WTC11 (cell line): ENCODE data around the gene TCF7. TPM values are rescaled to one million over a fixed set of nuclear protein-coding genes. Genes with fewer than 3 reads are reported as not detected.

Experiments
- ATAC-seq: fragments of 200-7000 bp; cut with Tn5 transposase; 2 replicates; pipeline ENCODE4 v1.10.0; 2021; ENCODE audit warnings: mild to moderate bottlenecking, moderate library complexity
- CTCF ChIA-PET: fragments of 300-600 bp; sonication (Branson Sonifier 250); formaldehyde crosslinking; loops from one replicate; lab custom pipeline; 2021; ENCODE audit warnings: antibody characterized with exemption; lab: Charles Lee
- POLR2A ChIA-PET: fragments of 350-600 bp; sonication (Branson Sonifier 250); formaldehyde crosslinking; loops from one replicate; lab custom pipeline; 2021; ENCODE audit warnings: antibody characterized with exemption; lab: Charles Lee
- DNase-seq: peaks from one replicate; pipeline ENCODE4 v3.0.0; 2021; ENCODE audit warnings: low spot score
- H3K27ac Mint-ChIP-seq: 2 replicates; pipeline ENCODE4 v1.8.0; 2021; ENCODE audit warnings: mixed read lengths
- H3K27me3 Mint-ChIP-seq: 2 replicates; pipeline ENCODE4 v1.8.0; 2021; ENCODE audit warnings: low read depth, mild to moderate bottlenecking, moderate library complexity, mixed read lengths
- H3K36me3 Mint-ChIP-seq: 2 replicates; pipeline ENCODE4 v1.8.0; 2021; ENCODE audit warnings: mixed read lengths
- H3K4me1 Mint-ChIP-seq: 2 replicates; pipeline ENCODE4 v1.8.0; 2022; ENCODE audit warnings: mixed read lengths
- H3K4me3 Mint-ChIP-seq: 2 replicates; pipeline ENCODE4 v1.8.0; 2021; ENCODE audit warnings: mild to moderate bottlenecking, moderate library complexity, mixed read lengths
- H3K9me3 Mint-ChIP-seq: 2 replicates; pipeline ENCODE4 v1.8.0; 2021; ENCODE audit warnings: mixed read lengths
- NFYB ChIP-seq: sonication (generic); formaldehyde crosslinking; conservative IDR thresholded peaks from 2 replicates; pipeline ENCODE4 v1.8.0; 2022; ENCODE audit warnings: low read depth, missing genetic modification reagents
- NR3C1 ChIP-seq: sonication (generic); formaldehyde crosslinking; conservative IDR thresholded peaks from 2 replicates; pipeline ENCODE4 v1.8.1; 2023; ENCODE audit warnings: low read depth, mild to moderate bottlenecking, missing genetic modification reagents
- TEAD4 ChIP-seq: sonication (generic); formaldehyde crosslinking; IDR thresholded peaks from 2 replicates; pipeline ENCODE4 v1.8.0; 2022; ENCODE audit warnings: mild to moderate bottlenecking, missing genetic modification reagents
- ZNF138 ChIP-seq: sonication (generic); formaldehyde crosslinking; conservative IDR thresholded peaks from 2 replicates; pipeline ENCODE4 v1.8.1; 2022; ENCODE audit warnings: mild to moderate bottlenecking, moderate library complexity, missing genetic modification reagents
- ZNF396 ChIP-seq: fragments of 250-450 bp; sonication (Bioruptor Pico); IDR thresholded peaks from 2 replicates; pipeline ENCODE4 v1.8.0; 2021; ENCODE audit warnings: mild to moderate bottlenecking, moderate library complexity, borderline replicate concordance
- total RNA-seq: library from RNA; stranded (reverse); gene quantifications from 3 replicates; pipeline ENCODE4 v1.2.3, GENCODE V29; 2021
- TF ChIP-seq, protein P1 (sequence below): fragments of 250-450 bp; sonication (Bioruptor Pico); conservative IDR thresholded peaks from 2 replicates; pipeline ENCODE4 v1.9.0; 2021; ENCODE audit warnings: mild to moderate bottlenecking
- TF ChIP-seq, protein P2 (sequence below): sonication (generic); formaldehyde crosslinking; IDR thresholded peaks from 2 replicates; pipeline ENCODE4 v1.8.0; 2023; ENCODE audit warnings: missing genetic modification reagents
- TF ChIP-seq, protein P3 (sequence below): sonication (generic); formaldehyde crosslinking; IDR thresholded peaks from 2 replicates; pipeline ENCODE4 v1.8.1; 2022; ENCODE audit warnings: mild to moderate bottlenecking, missing genetic modification reagents, moderate library complexity, borderline replicate concordance

The TCF7 gene
- total RNA-seq, 1 experiment from 2014 or later, result 11.3 TPM

DNA sequence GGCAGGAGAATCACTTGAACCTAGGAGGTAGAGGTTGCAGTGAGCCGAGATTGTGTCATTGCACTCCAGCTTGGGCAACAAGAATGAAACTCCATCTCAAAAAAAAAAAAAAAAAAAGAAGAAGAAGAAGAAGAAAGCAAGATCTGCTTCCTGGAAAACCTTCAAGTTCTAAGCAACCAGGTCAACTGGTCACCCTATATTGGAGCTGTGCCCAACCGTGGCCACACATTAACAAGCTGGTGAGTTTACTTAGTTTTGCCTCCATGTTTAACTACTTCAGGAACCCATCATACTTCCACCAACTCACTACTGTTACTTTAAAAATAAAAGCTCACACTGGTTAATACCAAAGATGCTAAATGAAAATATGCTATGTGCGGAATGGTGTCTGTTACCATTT is 74.5 kb downstream of the TCF7 start:
- DNase-seq (no peak), ATAC-seq (no peak)
- H3K27me3 Mint-ChIP-seq, result no peaks in the 10 kb centered on the region; the same call in 1 of the 2 replicates
- no peaks in the 10 kb centered on the region for H3K9me3 Mint-ChIP-seq
- H3K27ac Mint-ChIP-seq, result no peak overlapping the region
- POLR2A ChIA-PET, result interaction anchor here (0.6 to 0.7 kb wide), 3 partner anchors 12 to 628 kb away, joined by 3 to 4 read pairs (median 3); no protein-coding TSS in a partner anchor
- no peaks in the 10 kb centered on the region for H3K4me1 Mint-ChIP-seq
- no peak overlapping the region for H3K4me3 Mint-ChIP-seq
- H3K36me3 Mint-ChIP-seq, result no peaks in the 10 kb centered on the region
- TF ChIP-seq TEAD4 (CRISPR knock-in tag) (no peak), NFYB (CRISPR knock-in tag) (no peak), ZNF396 (no peak), ZNF138 (CRISPR knock-in tag) (no peak), NR3C1 (CRISPR knock-in tag) (no peak)
- TF ChIP-seq, protein P1, sequence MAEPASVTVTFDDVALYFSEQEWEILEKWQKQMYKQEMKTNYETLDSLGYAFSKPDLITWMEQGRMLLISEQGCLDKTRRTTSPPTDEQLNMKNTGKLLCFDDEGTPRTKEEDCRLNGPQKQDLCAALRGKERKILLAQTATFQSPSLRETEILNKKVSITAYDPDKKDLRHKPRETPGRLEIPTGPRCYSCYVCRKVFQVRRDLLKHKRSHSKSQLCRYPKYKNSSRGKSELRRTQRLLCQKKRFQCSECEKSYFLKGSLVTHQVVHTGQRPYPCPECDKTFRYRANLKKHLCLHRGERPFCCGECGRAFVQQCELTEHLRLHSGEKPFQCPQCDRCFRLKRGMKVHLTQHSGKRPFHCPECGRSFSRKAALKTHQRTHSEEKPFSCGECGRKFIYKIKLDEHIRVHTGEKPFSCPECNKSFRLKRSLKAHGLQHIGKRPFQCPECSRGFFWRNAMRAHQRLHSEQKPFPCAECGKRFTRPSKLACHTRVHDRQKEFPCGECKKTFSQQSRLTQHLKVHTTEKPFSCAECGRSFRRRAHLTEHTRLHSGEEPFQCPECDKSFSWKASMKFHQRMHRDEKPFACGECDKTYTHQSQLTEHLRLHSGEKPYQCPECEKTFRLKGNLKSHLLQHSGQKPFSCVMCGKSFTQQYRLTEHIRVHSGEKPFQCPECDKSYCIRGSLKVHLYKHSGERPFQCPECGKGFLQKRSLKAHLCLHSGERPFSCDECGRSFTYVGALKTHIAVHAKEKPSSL (CRISPR knock-in tag), result no peak
- TF ChIP-seq, protein P2, sequence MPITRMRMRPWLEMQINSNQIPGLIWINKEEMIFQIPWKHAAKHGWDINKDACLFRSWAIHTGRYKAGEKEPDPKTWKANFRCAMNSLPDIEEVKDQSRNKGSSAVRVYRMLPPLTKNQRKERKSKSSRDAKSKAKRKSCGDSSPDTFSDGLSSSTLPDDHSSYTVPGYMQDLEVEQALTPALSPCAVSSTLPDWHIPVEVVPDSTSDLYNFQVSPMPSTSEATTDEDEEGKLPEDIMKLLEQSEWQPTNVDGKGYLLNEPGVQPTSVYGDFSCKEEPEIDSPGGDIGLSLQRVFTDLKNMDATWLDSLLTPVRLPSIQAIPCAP (CRISPR knock-in tag), result no peak
- TF ChIP-seq, protein P3, sequence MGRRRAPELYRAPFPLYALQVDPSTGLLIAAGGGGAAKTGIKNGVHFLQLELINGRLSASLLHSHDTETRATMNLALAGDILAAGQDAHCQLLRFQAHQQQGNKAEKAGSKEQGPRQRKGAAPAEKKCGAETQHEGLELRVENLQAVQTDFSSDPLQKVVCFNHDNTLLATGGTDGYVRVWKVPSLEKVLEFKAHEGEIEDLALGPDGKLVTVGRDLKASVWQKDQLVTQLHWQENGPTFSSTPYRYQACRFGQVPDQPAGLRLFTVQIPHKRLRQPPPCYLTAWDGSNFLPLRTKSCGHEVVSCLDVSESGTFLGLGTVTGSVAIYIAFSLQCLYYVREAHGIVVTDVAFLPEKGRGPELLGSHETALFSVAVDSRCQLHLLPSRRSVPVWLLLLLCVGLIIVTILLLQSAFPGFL (CRISPR knock-in tag), result no peak
- TF ChIP-seq, all 79 proteins: peak for 0
- CTCF ChIA-PET, result interaction anchor here (0.8 to 1.1 kb wide), 2 partner anchors 100 to 691 kb away, joined by 3 to 7 read pairs; no protein-coding TSS in a partner anchor

DNA sequence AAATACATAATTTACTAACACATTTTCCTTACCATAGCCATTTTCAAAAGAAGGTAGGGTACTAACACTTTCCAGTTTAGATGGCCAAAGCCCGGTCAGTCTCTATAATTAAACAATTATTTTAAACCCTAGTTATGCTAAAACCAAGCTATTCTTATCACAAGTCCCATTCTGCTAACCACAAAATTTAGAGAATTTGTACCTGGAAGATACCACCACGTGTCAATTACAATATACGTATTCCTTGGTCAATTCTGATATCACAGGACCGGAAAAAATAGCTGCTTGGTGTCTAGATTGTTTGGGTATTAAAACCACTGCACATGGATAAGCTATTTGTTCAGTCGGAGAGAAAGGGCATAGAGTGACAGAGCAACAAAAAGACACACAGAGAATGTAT is 81.2 kb downstream of the TCF7 start:
- peaks cover 50% of the 10 kb centered on the region for H3K36me3 Mint-ChIP-seq
- ATAC-seq (no peak), DNase-seq (no peak)
- TF ChIP-seq, protein P2 (CRISPR knock-in tag), result no peak
- no peak overlapping the region for H3K27ac Mint-ChIP-seq
- CTCF ChIA-PET, result no interaction called here
- POLR2A ChIA-PET, result interaction anchor here (0.5 to 0.9 kb wide), 2 partner anchors 13 to 151 kb away, joined by 3 read pairs; no protein-coding TSS in a partner anchor
- H3K9me3 Mint-ChIP-seq, result no peaks in the 10 kb centered on the region
- H3K4me3 Mint-ChIP-seq, result no peak overlapping the region
- H3K4me1 Mint-ChIP-seq, result no peaks in the 10 kb centered on the region
- H3K27me3 Mint-ChIP-seq, result no peaks in the 10 kb centered on the region

Other genes with a start within 250 kb of the TCF7 start
- 29.9 to 32.7 TPM (median 30.3 TPM) in 3 replicates for gene C5orf15, start 146.1 kb upstream of the TCF7 start, total RNA-seq
- 266 to 274 TPM (median 268 TPM) in 3 replicates for gene VDAC1, start 109.7 kb upstream of the TCF7 start, total RNA-seq
- 280 to 303 TPM (median 285 TPM) in 3 replicates for gene SKP1, start 62.3 kb downstream of the TCF7 start, total RNA-seq
- gene PPP2CA, start 111.4 kb downstream of the TCF7 start, total RNA-seq, result 178 to 186 TPM (median 178 TPM) in 3 replicates